Activated CD4-positive, alpha-beta memory T cell treated with anti-CD3 and anti-CD28 coated beads for 36 hours (primary cell): ENCODE measurements around the gene WDR27. TPM values are rescaled to one million over a fixed set of nuclear protein-coding genes. Genes with fewer than 3 reads are reported as not detected.

Experiments used
- CTCF ChIA-PET: fragments of 350-600 bp; sonication (Branson Sonifier 250); formaldehyde crosslinking; loops from one replicate; lab custom pipeline; 2021; ENCODE audit warnings: antibody characterized with exemption, inconsistent platforms; lab: Charles Lee
- POLR2A ChIA-PET: fragments of 350-600 bp; sonication (Branson Sonifier 250); formaldehyde crosslinking; loops from one replicate; lab custom pipeline; 2021; ENCODE audit warnings: antibody characterized with exemption; lab: Charles Lee
- DNase-seq: peaks from one replicate; pipeline ENCODE4 v3.0.0-alpha.2; 2020
- H3K27ac Mint-ChIP-seq: one replicate; pipeline ENCODE4 v1.8.0; 2021; ENCODE audit warnings: mixed read lengths
- H3K27me3 Mint-ChIP-seq: one replicate; pipeline ENCODE4 v1.8.0; 2021; ENCODE audit warnings: mixed read lengths
- H3K36me3 Mint-ChIP-seq: one replicate; pipeline ENCODE4 v1.8.0; 2021; ENCODE audit warnings: mixed read lengths
- H3K4me1 Mint-ChIP-seq: one replicate; pipeline ENCODE4 v1.8.0; 2021; ENCODE audit warnings: low read depth, mixed read lengths
- H3K4me3 Mint-ChIP-seq: one replicate; pipeline ENCODE4 v1.8.0; 2021; ENCODE audit warnings: mild to moderate bottlenecking, mixed read lengths
- H3K9me3 Mint-ChIP-seq: one replicate; pipeline ENCODE4 v1.8.0; 2021; ENCODE audit warnings: mixed read lengths
- intact Hi-C: fragments of 100-400 bp; cut with micrococcal nuclease; formaldehyde crosslinking; loops from one replicate; pipeline ENCODE4 v1.15.1; 2023
- total RNA-seq, 2 experiments: library from RNA; stranded (reverse); gene quantifications; one replicate each; pipeline ENCODE4 v1.2.3, GENCODE V29; 2021

The WDR27 gene
- total RNA-seq, 2 experiments from 2014 or later, result 39.7 to 41.6 TPM

DNA sequence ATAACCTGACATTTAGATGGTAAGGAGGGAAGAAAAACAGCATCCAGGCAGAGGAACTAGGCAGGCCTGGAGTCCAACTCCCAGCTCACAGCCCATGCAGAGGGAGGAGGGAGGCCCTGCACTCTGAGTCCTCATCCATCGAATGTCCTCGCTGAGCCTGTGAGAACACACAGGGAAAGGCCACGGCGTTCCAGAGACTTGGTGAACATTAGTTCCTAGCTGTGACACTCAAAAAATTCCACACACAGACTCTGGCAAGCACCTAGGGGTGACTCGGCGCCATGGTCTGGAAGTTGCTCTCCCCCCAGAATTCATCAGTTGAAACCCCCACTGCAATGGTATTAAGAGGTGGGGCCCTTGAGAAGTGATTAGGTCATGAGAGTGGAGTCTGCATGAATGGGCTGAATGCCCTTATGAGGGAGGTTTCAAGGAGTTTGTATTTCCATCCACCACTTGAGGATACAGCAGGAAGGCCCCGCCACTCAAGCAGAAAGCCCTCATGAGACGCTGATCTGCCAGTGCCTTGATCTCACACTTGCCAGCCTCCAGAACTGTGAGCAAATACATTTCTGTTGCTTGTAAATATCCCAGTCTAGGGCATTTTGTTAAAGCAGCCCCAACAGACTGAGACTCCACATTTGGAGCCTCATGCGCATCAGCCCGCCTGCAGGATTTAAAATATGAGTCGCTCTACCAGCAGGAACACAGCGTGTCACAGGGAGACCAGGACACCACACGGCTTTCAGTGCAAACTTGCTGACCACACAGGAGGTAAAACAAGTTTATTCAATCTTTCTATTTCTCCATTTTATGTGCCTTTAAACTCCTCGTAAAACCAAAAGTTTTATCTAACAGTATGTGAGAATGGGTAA is 73.9 kb downstream of the WDR27 start:
- no peak overlapping the region for H3K27ac Mint-ChIP-seq
- intact Hi-C loops, result no loop called here
- H3K4me3 Mint-ChIP-seq, result no peak overlapping the region
- no peaks in the 10 kb centered on the region for H3K9me3 Mint-ChIP-seq
- no peak for DNase-seq
- no peaks in the 10 kb centered on the region for H3K4me1 Mint-ChIP-seq
- CTCF ChIA-PET, result no interaction called here
- POLR2A ChIA-PET, result no interaction called here
- no peaks in the 10 kb centered on the region for H3K27me3 Mint-ChIP-seq
- peaks cover 9% of the 10 kb centered on the region for H3K36me3 Mint-ChIP-seq

GRCh38 chr6:169626649-169627048 is 75.2 kb downstream of the WDR27 start:
- Mint-ChIP-seq H3K27ac (no peak overlapping the region), H3K27me3 (no peaks in the 10 kb centered on the region), H3K4me1 (no peaks in the 10 kb centered on the region), H3K4me3 (no peak overlapping the region), H3K9me3 (no peaks in the 10 kb centered on the region), H3K36me3 (peaks cover 4% of the 10 kb centered on the region)
- ChIA-PET CTCF (no interaction called here), POLR2A (no interaction called here)
- intact Hi-C loops, result no loop called here
- no peak for DNase-seq

DNA sequence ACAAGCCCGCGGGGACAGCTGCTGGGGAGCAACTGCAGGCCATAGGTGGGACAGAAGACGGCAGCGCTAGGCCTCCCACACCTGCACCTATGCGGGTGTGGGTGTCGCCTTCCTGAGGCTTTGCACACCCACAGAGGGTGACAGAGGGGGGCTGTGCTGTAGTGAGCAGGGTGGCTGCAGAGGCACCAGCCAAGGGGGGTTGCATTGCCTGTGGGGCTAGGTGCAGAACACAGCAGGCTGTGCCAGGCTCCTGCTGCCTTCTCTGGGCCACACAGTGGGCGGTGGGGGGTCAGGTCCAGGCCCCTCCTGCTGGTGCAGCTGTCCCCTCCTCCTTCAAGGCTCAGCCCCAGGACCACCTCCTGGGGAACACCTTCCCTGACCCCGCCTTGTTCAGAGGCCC is 75.7 kb downstream of the WDR27 start:
- Mint-ChIP-seq H3K9me3 (no peaks in the 10 kb centered on the region), H3K27ac (no peak overlapping the region), H3K4me1 (no peaks in the 10 kb centered on the region), H3K36me3 (peaks cover 4% of the 10 kb centered on the region), H3K4me3 (no peak overlapping the region), H3K27me3 (no peaks in the 10 kb centered on the region)
- intact Hi-C loops, result no loop called here
- POLR2A ChIA-PET, result no interaction called here
- no peak for DNase-seq
- CTCF ChIA-PET, result no interaction called here

- Mint-ChIP-seq H3K27me3 (no peaks in the 10 kb centered on the region), H3K36me3 (peaks cover 4% of the 10 kb centered on the region), H3K9me3 (no peaks in the 10 kb centered on the region), H3K4me1 (no peaks in the 10 kb centered on the region), H3K27ac (no peak overlapping the region), H3K4me3 (no peak overlapping the region)
- intact Hi-C loops, result no loop called here
- ChIA-PET CTCF (no interaction called here), POLR2A (no interaction called here)
- no peak for DNase-seq
Observed at GRCh38 chr6:169625376-169625775, 76.5 kb downstream of the WDR27 start.

- POLR2A ChIA-PET, result no interaction called here
- DNase-seq, result no peak
- no peaks in the 10 kb centered on the region for H3K27me3 Mint-ChIP-seq
- no peak overlapping the region for H3K27ac Mint-ChIP-seq
- no peaks in the 10 kb centered on the region for H3K4me1 Mint-ChIP-seq
- no peak overlapping the region for H3K4me3 Mint-ChIP-seq
- intact Hi-C loops, result no loop called here
- CTCF ChIA-PET, result no interaction called here
- peaks cover 4% of the 10 kb centered on the region for H3K36me3 Mint-ChIP-seq
- no peaks in the 10 kb centered on the region for H3K9me3 Mint-ChIP-seq
Observed at GRCh38 chr6:169624785-169625184, 77.0 kb downstream of the WDR27 start.

GRCh38 chr6:169623975-169624374 is 77.9 kb downstream of the WDR27 start:
- Mint-ChIP-seq H3K27me3 (no peaks in the 10 kb centered on the region), H3K4me1 (no peaks in the 10 kb centered on the region), H3K4me3 (no peak overlapping the region), H3K27ac (no peak overlapping the region), H3K9me3 (no peaks in the 10 kb centered on the region), H3K36me3 (peaks cover 4% of the 10 kb centered on the region)
- intact Hi-C loops, result no loop called here
- ChIA-PET CTCF (no interaction called here), POLR2A (no interaction called here)
- no peak for DNase-seq

GRCh38 chr6:169623343-169623742 is 78.5 kb downstream of the WDR27 start:
- H3K27ac Mint-ChIP-seq, result no peak overlapping the region
- no peaks in the 10 kb centered on the region for H3K9me3 Mint-ChIP-seq
- intact Hi-C loops, result no loop called here
- ChIA-PET POLR2A (no interaction called here), CTCF (no interaction called here)
- H3K27me3 Mint-ChIP-seq, result no peaks in the 10 kb centered on the region
- peaks cover 4% of the 10 kb centered on the region for H3K36me3 Mint-ChIP-seq
- H3K4me1 Mint-ChIP-seq, result no peaks in the 10 kb centered on the region
- DNase-seq, result no peak
- no peak overlapping the region for H3K4me3 Mint-ChIP-seq

DNA sequence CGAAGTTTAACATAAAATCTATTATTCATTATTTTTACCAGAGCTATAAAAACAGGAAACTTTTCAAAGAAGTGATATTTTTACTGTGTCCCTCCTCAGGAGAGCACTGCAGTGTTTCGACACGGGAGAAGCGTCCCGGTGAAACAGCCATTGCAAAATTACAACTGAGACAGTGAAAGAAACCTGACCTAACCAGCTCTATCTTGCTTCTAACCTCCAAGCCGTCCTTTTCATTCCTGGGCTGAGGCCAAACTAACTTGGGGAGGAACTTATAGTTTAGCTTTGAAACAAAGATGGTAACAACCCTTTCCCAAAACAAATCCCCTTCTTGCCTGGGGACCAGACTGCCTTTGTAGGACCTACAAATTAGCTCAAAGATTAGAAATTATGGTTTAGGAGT is 79.2 kb downstream of the WDR27 start:
- CTCF ChIA-PET, result no interaction called here
- no peak for DNase-seq
- peaks cover 4% of the 10 kb centered on the region for H3K36me3 Mint-ChIP-seq
- H3K4me1 Mint-ChIP-seq, result no peaks in the 10 kb centered on the region
- no peaks in the 10 kb centered on the region for H3K27me3 Mint-ChIP-seq
- H3K9me3 Mint-ChIP-seq, result no peaks in the 10 kb centered on the region
- POLR2A ChIA-PET, result no interaction called here
- intact Hi-C loops, result no loop called here
- H3K4me3 Mint-ChIP-seq, result no peak overlapping the region
- H3K27ac Mint-ChIP-seq, result no peak overlapping the region

DNA sequence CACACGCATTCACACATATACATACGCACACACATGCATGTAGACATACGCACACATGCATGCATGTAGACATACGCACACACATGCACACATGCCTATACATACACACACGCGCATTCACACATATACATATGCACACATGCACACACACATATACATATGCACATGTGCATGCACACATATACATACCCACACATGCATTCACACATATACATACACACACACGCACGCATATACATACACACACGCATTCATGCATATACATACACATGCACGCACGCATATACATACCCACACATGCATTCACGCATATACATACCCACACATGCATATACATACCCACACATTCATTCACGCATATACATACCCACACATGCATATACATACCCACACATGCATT is 80.5 kb downstream of the WDR27 start:
- H3K4me1 Mint-ChIP-seq, result no peaks in the 10 kb centered on the region
- intact Hi-C loops, result no loop called here
- H3K27me3 Mint-ChIP-seq, result no peaks in the 10 kb centered on the region
- no peak overlapping the region for H3K4me3 Mint-ChIP-seq
- no peaks in the 10 kb centered on the region for H3K9me3 Mint-ChIP-seq
- POLR2A ChIA-PET, result no interaction called here
- peaks cover 4% of the 10 kb centered on the region for H3K36me3 Mint-ChIP-seq
- DNase-seq, result no peak
- H3K27ac Mint-ChIP-seq, result no peak overlapping the region
- CTCF ChIA-PET, result no interaction called here

- Mint-ChIP-seq H3K27ac (no peak overlapping the region), H3K4me1 (no peaks in the 10 kb centered on the region), H3K4me3 (no peak overlapping the region), H3K27me3 (no peaks in the 10 kb centered on the region), H3K36me3 (peaks cover 8% of the 10 kb centered on the region), H3K9me3 (peaks cover 2% of the 10 kb centered on the region)
- DNase-seq, result no peak
- ChIA-PET CTCF (no interaction called here), POLR2A (no interaction called here)
- intact Hi-C loops, result no loop called here
Observed at GRCh38 chr6:169620171-169621130, 81.4 kb downstream of the WDR27 start.

DNA sequence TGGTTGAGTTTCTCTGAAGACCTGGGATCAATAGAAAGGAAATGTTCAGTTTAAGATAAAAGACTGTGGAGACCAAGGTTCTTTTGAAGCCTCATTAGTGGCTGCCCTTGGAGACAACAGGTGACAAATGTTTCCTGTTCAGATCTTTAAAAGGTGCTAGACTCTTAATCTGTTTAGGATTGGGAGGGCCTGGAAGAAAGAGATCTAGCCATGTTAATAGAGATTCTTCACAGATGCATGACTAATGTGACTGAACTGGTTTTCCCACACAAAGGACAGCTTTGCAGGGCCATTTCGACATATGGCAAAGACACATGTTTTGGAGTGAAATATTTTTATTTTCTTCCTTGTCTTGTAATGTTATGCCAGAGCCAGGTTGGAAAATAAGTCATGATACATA is 82.2 kb downstream of the WDR27 start:
- H3K27me3 Mint-ChIP-seq, result no peaks in the 10 kb centered on the region
- peaks cover 8% of the 10 kb centered on the region for H3K36me3 Mint-ChIP-seq
- intact Hi-C loops, result no loop called here
- ChIA-PET POLR2A (no interaction called here), CTCF (no interaction called here)
- no peak overlapping the region for H3K27ac Mint-ChIP-seq
- no peak overlapping the region for H3K4me3 Mint-ChIP-seq
- no peak for DNase-seq
- H3K9me3 Mint-ChIP-seq, result peaks cover 3% of the 10 kb centered on the region
- no peaks in the 10 kb centered on the region for H3K4me1 Mint-ChIP-seq

DNA sequence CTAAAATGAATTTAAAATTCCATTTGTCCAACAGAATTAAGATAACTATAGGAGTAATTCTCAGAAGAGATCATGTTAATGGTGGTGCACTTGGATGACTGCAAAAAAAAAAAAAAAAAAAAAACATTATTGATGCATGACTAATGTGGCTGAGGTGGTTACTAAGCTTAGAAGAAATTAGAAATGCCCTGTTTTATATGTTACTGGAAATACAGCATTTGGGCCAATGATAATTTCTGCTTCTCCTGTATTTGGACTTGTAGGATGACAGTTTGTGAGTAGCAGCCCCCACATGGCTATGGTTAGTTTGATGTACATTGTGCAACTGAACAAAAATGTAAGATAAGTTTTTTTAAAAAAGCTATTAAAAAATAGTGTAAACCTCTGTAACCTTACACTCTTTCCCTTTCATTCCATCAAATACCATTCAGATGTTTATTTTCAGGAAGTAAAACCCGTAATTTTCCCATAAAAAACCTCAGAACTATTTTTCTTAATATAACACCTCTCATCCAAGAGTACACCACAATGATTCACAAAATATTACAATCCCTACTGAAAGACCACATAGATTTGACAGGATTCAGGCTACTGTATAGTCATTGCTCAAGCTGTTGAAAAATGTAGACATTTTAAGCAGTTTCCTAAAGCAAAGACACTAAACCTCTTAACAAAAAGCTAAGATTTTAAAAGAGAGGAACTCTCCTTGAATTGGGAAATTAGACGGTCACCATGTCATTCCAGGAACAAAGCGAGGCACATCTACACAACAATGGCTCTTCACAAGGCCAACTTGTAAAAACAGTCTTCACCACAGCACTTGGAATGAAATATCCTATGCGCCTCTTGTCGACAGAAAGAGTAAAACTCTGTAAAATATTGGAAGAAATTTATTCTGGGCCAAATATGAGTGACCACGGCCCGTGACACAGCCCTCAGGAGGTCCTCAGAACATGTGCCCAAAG is 83.0 kb downstream of the WDR27 start:
- POLR2A ChIA-PET, result no interaction called here
- Mint-ChIP-seq H3K4me1 (no peaks in the 10 kb centered on the region), H3K27me3 (no peaks in the 10 kb centered on the region), H3K27ac (no peak overlapping the region), H3K4me3 (no peak overlapping the region), H3K9me3 (peaks cover 3% of the 10 kb centered on the region), H3K36me3 (peaks cover 6% of the 10 kb centered on the region)
- no peak for DNase-seq
- CTCF ChIA-PET, result no interaction called here
- intact Hi-C loops, result no loop called here
